ENCODE results near the gene BAZ1A.
"Not testable (repeated sequence)": the region's sequence is repeated elsewhere in the genome, so short reads cannot be mapped to it uniquely, and the experiment has no call there.

The BAZ1A gene

DNA sequence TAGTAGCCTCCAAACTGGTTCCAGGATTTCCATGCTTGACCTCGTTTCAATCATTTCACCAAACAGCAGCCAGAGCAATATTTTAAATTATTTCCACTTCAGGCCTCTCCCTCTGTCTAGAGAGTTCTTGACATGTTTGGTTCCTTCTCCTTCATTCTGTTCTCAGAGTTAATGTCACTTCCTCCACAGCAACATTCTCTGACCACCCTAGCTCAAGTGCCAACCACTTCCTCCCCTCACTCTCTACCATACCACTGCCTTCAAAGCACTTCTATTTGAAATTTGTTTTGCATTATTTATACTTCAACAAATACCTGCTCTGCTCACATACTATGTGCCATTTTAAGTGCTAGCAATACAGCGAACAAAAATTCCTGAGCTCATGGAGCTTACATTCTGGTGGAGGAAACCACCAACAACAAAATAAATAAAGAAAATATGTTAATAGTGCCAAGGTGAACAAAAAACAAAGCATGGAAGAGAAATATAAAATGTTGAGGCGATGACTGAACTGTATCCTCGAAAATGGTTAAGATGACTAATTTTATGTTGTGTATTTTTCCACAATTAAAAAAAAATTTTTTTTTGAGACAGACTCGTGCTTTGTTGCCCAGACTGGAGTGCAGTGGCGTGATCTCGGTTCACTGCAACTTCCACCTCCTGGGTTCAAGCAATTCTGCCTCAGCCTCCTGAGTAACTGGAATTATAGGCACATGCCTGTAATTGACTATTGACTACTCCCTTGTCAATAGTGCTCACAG lies 17.3 kb downstream of the BAZ1A start:
- peak in 1 of 2 donors; percentile 53 for ATAC-seq

DNA sequence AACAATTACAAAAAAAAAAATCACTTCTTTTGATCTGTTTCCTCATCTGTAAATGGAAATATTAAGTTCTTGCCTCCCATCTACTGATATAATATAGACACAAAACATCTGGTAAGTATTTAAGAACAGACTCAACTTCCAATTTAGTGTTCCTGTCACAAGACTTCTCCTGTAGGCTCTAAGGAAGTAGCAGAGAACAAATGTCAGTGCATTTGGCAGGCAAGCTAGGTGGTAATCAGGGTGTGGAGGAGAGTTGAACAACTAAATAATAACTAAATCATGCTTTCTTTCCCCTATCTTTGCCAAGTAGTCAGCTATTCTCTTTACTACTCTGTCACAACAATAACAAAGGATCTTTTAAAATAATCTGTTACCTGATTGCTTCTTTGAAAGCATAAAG lies 22.1 kb downstream of the BAZ1A start:
- ATAC-seq: no peak

DNA sequence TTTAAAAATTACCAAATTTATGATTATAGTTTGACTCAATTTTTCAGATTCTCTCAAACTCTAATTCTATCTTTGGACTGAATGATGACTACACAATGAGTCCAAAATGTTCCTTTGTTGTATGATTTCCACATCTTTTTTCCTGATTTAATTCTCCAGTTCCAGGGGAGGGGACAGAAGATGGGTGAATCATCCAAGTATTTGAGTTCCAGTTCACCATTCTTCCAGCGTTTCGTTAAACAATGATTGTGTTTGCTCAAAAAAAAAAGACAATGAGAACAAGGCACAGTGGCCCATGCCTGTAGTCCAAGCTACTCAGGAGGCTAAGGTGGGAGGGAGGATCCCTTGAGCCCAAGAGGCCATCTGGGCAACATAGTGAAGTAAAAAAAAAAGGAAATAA lies 23.8 kb downstream of the BAZ1A start:
- ATAC-seq: no peak

DNA sequence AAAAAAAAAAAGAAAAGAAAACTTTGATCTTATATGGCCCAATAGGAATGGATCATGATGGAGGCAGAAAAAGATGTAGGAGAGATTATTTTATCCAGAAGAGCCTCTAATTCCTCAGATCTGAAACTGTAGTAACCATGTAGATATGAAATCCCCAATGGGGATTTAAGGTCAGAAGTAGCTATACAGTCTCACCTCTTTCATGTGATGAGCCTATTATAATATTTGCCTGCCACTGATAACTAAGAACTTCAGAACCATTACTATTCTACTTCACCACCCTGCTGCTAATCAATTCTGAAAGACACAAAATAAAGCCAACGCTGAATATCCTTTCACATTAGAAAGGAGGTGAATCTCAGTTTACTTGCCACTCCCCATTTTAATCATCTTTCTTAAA lies 29.3 kb downstream of the BAZ1A start:
- no peak for ATAC-seq

DNA sequence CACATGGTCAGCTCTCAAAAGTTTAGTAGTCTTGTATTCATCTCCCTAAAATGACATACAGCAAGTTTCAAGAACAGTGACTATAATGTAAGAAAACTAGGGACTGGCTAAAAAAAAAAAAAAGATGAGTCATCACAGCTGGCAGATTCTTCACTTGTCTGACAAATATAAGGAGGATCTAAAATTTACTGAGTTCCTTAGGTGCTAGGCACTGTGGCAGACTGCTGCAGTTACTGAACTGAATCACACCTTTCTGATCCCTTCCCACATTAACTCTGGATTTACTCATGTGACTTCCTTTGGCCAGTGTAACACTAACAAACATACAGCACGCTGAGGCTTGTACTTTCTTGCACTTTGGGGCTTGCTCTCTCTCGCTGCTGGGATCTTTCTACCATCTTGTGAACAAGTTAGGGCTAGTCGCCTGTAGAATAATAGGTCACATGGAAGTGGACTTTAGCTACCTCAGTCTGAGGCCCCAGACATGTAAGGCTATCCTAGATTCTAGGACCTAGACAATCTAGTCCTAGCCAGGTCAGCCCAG lies 32.1 kb downstream of the BAZ1A start:
- peak; percentile 89 to 95 for ATAC-seq

DNA sequence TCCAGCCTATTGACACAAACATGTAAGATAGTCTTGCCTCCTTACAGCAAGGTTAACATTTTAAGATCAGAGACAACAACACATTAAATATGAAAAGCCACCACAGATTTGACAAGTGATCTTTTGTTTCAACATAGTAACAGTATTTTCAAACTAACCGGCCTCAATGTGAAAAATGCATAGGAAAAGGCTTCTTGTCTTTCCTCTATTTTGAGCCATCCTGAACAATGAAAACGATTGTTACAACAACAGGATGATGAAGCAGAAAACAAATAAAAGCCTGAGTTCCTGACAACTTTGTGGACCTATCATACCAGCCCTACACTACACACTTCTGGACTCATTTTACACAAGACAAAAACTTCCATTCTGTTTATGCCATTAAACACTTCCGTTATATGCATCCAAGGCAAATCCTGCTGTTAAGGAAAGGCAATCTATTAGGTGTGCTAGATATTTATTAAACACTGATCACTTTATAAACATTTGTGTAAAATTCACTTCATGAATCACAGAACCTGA lies 37.3 kb downstream of the BAZ1A start:
- ATAC-seq: no peak

DNA sequence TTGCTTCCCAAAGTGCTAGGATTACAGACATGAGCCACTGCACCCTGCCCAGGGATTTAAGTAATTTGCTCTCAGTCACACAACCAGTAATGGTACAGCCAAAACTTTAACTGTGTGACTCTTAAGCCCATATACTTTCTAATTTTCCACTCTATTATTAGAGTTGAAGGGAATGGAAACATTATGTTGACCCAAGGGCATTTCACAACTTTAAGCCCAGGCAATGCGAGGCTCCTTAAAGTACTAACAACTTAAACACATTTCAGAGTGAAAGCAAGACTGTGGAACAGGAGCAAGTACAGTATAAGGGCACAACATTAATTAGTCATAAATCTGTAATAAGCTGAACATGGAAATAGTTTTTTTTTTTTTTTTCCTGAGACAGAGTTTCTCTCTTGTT lies 39.8 kb downstream of the BAZ1A start:
- ATAC-seq: no peak

DNA sequence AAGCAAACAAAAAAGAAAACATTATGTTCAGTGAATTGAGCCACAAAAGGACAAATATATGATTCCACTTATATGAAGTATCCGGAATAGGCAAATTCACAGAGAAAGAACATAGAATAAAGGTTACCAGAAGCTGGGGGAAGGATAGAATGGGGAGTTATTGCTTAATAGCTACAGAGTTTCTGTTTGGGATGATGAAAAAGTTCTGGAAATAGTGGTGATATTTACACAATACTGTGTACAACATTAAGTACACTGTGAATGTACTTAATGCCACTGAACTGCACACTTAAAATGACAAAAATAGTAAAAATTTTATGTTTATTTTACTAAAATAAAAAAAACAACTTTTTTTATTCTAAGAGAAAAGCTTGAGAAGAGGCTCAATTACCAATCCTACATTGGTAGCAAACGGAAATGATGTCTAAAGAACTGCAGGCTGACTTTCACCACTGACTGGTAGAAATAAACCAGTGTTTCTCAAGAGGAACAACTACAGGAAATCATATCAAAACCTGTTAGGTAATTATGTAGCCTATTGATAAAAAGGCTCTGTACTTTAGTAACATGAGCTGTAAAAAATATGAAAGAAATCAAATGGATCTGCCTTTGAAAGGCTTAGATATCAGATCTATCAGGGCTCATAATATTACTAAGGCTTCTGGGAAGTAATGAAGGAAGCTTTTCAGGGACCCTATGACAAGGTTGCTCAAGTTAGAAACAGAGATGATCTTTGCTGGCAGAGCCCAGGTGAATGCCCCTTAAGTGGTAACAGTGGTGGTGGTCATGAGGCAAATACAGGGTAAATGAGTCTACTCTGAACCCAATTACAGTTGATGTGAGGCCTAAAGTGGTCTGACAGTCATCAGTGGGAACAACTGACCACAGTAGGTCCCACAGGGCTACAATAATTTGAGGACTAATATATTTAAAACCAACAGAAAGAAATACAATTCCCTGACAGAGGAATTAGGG lies 41.3 kb downstream of the BAZ1A start:
- no peak for ATAC-seq

DNA sequence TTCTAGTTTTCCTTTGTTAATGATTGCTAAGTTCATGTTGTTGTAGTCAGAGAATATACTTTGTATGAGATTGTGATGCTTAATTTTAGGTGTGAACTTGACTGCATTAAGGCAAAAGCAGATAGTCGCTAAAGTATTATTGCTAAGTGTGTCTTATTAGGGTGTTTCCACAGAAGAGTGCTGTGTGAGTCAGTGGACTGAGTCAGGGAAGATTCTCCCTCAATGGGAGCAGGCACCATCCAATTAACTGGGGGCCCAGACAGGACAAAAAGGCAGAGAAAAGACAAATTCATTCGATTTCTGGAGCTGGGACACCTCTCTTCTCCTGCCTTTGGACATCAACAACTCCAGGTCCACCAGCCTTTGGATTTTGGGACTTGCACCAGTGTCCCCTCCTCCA lies 48.5 kb downstream of the BAZ1A start:
- ATAC-seq: peak; percentile 32 to 73

DNA sequence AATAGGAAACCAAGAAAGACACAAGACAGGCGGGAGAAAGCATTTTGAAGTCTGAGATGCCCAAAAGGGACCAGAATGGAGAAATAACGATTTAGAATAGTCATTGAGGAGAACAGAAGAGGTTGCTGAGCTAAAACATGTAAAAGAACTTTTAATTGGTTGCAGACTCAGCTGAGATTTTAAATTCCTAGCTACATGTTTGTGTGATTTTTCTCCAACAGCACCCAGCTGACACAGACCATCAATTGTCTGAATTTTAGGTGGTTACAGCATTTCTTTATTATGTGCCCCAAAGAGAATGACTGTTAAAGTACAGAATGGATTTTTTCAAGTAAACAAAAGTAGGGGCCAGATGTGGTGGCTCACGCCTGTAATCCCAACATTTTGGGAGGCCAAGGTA lies 50.3 kb downstream of the BAZ1A start:
- no peak for ATAC-seq

DNA sequence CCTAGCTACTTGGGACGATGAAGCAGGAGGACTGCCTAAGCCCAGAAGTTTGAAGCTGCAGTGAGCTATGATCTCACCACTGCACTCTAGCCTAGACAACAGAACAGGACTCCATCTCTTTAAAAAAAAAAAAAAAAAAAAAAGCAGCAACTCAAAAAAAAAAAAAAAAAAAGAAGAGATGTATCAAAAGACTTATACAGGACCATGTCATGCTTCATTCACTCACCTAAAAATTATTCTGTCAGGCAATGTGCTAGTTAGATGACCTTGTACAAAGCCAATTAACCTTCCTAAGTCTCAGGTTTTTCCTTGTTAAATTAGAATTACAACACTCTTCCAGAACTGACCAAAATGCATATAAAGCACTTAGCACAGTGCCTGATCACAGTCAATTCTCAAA lies 50.9 kb downstream of the BAZ1A start:
- ATAC-seq: no peak

DNA sequence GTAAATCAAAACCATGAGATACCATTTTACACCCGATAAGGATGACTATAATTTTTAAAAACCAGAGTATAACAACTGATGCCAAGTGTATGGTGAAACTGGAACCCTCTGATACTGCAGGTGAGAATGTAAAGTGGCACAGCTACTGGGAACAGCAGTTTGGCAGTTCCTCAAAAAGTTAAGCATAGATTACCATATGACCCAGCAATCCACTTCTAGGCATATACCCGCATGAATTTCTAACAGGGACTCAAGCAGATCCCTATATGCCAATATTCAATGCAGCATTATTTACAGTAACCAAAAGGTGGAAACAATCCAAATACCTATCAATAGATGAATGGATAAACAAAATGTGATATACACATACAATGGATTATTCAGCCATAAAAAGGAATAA lies 57.4 kb downstream of the BAZ1A start:
- no peak for ATAC-seq

DNA sequence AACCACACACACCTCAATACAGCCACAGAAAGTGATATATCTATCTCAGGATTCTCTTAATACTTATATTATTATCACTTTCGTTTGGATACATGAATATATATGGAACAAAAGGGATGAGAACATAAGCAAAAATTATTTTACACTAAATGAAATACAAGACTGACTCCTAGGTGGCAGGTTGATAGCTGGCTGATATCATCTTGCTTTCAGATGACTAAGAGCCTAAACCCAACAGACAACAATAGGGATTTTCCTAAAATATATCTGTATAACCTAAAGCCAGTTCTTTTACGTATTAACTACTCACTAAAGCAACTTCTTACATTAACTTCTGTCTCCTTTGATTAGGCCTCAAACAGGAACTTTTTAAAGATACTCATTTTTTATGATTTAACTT lies 65.1 kb downstream of the BAZ1A start:
- peak in 1 of 2 donors; percentile 65 for ATAC-seq

DNA sequence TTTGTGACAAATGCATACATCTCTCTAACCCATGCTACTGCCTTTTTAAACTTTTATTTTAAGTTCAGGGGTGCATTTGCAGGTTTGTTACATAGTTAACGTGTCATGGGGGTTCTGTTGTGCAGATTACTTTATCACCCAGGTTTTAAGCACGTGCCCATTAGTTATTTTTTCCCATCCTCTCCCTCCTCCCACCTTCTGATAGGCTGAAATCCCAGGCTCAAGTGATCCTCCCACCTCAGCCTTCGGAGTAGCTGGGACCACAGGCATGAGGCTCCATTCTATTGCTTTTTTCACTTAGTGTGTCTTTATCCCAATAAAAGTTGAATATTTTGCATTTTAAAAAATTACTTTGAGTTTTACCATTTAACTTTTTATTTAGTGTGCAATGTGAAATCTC lies 68.9 kb downstream of the BAZ1A start:
- no peak for ATAC-seq

DNA sequence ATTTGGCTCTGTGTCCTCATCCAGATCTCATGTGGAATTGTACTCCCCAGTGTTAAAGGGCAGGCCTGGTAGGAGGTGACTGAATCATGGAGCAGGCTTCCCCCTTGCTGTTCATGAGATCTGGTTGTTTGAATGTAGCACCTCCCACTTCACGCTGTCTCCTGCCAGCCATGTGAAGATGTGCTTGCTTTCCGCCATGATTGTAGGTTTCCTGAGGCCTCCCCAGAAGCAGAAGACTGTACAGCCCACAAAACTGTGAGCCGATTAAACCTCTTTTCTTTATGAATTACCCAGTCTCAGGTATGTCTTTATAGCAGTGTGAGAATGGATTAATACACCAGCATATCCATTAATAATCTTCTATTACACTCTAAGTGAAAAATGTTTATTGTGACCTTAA lies 70.2 kb downstream of the BAZ1A start:
- no peak for ATAC-seq

DNA sequence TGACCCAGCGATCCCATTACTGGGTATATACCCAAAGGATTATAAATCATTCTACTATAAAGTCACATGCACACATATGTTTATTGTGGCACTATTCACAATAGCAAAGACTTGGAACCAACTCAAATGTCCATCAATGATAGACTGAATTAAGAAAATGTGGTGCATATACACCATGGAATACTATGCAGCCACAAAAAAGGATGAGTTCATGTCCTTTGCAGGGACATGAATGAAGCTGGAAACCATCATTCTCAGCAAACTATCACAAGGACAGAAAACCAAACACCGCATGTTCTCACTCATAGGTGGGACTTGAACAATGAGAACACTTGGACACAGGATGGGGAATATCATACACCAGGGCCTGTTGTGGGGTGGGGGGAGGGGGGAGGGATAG lies 76.3 kb downstream of the BAZ1A start:
- ATAC-seq: not testable (repeated sequence)

DNA sequence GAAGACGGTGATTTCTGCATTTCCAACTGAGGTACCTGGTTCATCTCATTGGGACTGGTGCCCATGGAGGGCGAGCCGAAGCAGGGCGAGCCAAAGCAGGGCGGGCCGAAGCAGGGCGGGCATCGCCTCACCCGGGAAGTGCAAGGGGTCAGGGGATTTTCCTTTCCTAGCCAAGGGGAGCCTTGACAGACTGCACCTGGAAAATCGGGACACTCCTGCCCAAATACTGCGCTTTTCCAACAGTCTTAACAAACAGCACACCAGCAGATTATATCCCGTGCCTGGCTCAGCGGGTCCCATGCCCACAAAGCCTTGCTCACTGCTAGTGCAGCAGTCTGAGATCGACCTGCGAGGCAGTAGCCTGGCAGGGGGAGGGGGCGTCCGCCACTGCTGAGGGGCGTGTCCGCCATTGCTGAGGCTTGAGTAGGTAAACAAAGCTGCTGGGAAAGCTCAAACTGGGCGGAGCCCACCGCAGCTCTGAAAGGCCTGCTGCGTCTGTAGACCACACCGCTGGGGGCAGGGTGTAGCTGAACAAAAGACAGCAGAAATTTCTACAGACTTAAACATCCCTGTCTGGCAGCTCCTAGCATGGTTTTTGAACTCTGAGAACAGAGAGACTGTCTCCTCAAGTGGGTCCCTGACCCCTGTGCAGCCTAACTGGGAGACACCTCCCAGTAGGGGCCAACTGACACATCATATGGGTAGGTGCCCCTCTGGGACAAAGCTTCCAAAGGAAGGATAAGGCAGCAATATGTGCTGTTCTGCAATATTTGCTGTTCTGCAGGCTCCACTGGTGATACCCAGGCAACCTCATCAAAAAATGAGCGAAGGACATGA lies 77.2 kb downstream of the BAZ1A start:
- no peak for ATAC-seq

DNA sequence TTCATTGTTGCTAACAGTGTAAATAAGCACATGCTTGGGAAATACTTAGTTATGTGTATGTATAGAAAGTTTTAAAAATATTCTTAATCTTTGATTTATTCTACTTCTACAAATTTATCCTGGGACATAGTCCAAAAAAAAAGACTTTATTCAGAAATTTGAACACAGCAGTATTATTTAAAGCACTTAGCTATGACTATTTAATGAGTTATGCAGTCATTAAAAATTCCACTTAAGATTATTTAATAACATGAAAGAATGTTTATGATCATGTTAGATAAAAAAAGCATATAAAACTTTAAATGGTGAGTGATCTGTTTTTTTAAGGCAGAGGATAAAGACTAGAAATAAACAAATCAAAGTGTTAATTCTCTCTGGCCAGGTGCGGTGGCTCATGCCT lies 78.3 kb downstream of the BAZ1A start:
- no peak for ATAC-seq

DNA sequence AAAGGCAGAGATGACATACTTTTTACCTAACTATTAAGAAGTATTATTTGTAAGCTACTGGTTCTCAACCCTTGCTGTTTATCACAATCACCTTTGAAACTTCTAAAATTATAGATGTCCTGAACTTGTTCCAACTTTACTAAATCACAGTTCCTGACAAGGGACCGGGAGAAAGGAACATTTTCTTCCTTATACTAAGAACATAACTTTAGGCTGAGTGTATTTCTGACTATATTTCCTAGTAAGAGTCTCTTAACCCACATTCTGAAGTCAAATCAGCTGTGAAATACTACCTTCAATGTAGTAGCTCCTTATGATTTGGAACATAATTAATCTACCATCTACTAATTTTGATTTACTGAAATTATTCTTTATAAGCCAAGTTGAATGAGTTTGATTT lies 80.2 kb downstream of the BAZ1A start:
- no peak for ATAC-seq

DNA sequence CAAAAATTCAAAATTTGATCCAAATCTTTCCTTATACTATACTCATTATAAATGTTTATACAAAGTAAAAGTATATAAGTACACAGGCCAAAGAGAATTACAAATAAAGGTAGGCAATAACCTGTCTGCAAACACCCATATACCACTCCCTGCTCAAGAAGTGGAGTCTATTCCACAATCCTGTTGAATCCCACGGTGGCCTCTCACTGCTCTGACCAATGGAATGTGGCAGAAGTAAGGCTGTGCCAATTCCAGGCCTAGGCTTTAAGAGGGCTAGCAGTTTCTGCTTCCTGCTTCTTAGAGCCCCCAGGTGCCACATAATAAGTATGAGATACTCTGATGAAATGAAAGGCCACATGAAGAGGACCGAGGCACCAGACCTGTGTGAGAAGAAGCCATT lies 80.9 kb downstream of the BAZ1A start:
- no peak for ATAC-seq

DNA sequence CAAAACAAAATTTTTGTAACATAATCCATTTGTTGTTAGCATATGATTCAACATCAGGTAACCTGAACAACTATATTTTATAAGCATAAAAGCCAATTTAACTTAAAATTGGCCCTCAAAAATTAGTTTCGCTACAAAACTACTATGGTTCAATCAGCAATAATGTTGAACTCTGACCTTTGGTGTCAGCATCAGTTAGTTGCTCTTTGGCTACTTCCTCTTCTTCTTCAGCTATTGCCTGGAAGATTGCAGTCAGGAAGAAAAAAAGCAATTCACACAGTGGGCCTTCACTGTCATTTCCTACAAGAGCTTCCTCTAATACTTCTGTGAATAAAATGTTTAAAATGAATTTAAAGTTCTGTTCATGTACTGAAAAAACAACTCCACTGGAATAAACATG lies 82.6 kb downstream of the BAZ1A start:
- ATAC-seq: no peak

DNA sequence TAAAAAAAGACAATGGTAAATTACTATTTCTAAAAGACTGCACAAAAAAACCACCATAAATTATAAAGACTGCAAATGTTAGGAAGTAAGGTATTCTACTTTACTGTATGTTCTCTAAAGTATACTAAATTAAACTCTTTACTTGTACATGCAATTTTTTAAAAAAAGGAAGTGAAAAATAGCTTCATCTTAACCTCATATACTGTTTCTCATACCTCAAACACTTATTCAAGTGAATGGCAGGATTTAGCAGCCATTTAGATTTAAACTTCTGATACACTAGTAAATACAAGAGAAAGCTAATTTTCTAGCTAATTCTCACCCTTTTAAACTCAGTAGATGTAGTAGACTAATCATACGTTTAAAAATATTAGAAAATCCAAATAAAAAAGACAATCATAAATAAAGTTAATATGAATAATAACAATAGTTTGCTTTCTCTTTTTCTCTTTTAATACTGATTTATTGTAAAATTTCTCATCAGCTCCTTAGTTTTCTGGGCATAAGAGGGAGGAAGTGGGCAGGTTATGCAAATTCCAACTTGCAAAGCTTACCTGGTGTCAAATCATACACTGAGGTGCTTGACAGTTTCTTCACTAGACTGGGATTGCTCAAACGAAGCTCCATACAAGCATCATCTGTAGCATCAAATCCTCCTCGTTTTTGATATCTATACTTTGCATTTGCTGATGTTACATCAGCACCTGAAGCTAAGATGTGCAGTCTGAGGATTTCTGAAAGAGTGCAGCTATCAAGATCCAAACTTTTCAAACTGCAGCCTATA lies 89.7 kb downstream of the BAZ1A start:
- ATAC-seq: no peak
